Measurements from ENCODE around the gene ITGBL1.

Gene ITGBL1

GRCh38 chr13:101738336-101738735 is 285.9 kb downstream of the ITGBL1 start:
- TF ChIP-seq CTCF (IDR thresholded peaks at IDR 0.05; ENCODE audit: low read depth, low read length) = no peak
- H3K4me3 ChIP-seq (ENCODE audit: low read depth, low read length) = no peak overlapping the region

GRCh38 chr13:101739382-101740178 is 287.1 kb downstream of the ITGBL1 start:
- TF ChIP-seq CTCF (IDR thresholded peaks at IDR 0.05; ENCODE audit: low read depth, low read length) = no peak
- H3K4me3 ChIP-seq (ENCODE audit: low read depth, low read length) = no peak overlapping the region

GRCh38 chr13:101746513-101746912 is 294.0 kb downstream of the ITGBL1 start:
- TF ChIP-seq CTCF (IDR thresholded peaks at IDR 0.05; ENCODE audit: low read depth, low read length) = no peak
- no peak overlapping the region for H3K4me3 ChIP-seq (ENCODE audit: low read depth, low read length)

GRCh38 chr13:101747039-101747438 is 294.6 kb downstream of the ITGBL1 start:
- TF ChIP-seq CTCF (IDR thresholded peaks at IDR 0.05; ENCODE audit: low read depth, low read length) = no peak
- no peak overlapping the region for H3K4me3 ChIP-seq (ENCODE audit: low read depth, low read length)

GRCh38 chr13:101749584-101749983 is 297.1 kb downstream of the ITGBL1 start:
- TF ChIP-seq CTCF (IDR thresholded peaks at IDR 0.05; ENCODE audit: low read depth, low read length) = no peak
- H3K4me3 ChIP-seq (ENCODE audit: low read depth, low read length) = no peak overlapping the region

- H3K4me3 ChIP-seq (ENCODE audit: low read depth, low read length) = no peak overlapping the region
- no peak for TF ChIP-seq CTCF (IDR thresholded peaks at IDR 0.05; ENCODE audit: low read depth, low read length)
Observed at GRCh38 chr13:101751488-101751887, 299.0 kb downstream of the ITGBL1 start.

GRCh38 chr13:101752432-101752831 is 300.0 kb downstream of the ITGBL1 start:
- H3K4me3 ChIP-seq (ENCODE audit: low read depth, low read length) = no peak overlapping the region
- TF ChIP-seq CTCF (IDR thresholded peaks at IDR 0.05; ENCODE audit: low read depth, low read length) = no peak
